GOT3 (cell line): ENCODE measurements around the gene ZNF487.
"Not testable (repeated sequence)": the region's sequence is repeated elsewhere in the genome, so short reads cannot be mapped to it uniquely, and the experiment has no call there.

Source experiments
- DNase-seq: peaks from one replicate; lab custom pipeline; 2025; ENCODE audit warnings: mixed read lengths; lab: John Stamatoyannopoulos, UW

ZNF487 gene

DNA sequence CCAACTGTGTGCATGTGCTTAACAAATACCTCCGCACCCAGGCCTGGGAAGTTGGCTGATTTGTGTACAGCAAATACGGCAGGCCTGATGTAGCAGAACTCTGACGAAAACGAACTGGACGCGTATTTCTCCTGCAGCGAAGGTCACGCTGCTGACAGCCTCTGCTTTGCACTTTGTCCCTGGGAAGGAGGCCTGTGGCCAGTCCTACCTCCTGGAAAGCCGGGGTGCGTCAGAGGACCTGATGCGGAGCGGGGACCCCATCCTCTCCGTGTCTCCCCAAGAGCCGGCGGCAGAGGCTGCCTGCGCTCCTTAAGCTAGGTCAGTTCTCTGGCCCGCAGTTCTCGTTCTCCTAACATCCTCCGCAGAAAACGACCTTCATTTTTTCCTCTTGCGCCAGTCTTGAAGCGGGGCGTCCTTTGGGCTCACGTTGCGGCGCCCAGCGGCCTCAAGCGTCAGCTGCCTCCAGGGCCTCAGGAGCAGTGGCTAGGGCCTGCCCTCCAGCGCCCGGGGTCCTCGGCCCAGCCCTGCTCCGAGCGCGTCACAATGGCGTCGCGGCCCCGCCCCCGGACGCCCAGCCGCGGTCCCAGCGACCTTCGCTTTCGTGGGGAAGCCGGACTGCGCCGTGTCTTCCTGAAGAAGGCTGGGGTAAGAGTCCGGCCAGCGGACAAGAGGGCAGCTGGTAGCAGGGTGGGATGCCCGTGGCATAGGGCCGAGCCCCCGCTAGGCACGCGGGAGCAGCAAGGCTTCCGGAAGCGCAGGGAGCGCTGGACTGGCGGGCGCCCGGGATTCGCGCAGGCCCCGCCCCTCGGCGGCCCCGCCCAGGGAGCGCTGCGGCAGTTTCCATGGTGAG is at the start of gene ZNF487:
TSS of gene ZNF487 (plus strand) at position 821 of the 850 bp plus-strand sequence. CDS start 38,703 bp downstream, outside the sequence.
- DNase-seq, result peak; percentile 74

DNA sequence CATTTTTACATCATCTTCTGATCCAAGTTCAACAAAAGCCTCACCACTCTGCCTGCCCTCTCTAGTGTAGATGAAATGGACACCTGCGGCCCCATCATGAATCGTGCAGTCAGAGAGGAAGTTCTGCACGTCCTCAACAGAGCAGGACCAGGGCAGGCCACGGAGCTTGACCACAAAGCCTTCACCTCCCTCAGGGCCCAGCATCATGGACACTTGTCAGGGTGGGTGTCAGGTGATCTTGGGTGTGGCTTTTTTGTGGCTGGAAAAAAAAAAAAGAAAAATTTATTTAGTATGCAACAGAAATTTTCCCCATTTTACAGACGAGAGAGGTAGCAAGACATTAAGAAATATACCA is 49.3 kb upstream of the ZNF487 start:
- no peak for DNase-seq

DNA sequence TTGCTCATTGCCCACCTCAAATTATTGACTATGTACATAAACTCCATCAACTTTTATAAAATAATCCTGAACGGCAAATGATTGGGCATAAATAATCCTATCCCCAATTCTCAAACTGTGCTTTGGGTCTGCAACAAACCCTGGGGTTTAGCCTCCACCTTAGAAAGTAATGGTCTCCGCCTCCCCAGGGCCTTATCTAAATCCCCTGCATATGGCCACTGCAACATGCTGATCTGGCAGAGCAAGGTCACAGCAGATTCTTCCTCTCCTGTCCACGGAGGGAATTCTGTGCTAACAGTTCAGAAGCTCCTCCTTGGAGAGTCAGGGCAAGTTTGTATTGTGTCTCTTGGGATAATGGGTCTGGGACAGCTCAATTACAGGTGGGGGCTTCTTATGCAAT is 47.0 kb upstream of the ZNF487 start:
- DNase-seq, result no peak

DNA sequence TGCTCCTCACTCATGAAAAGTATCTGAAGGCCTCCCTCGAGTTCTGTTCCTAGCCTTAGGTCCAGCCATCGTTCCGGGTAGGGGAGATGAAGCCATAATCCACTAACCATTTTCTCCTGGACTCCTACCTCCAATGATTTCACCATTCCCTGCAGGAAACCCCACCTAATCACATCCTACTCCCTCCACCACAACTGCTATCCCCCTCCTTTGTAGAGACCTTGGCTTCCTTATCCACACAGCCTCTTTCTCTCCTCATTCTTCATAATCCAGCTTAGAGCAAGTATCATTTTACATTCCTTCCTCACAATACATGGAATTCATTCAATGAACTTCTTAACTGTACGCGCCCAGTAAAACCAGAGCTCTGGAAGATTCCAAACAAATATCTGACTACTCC is 46.6 kb upstream of the ZNF487 start:
- no peak for DNase-seq

DNA sequence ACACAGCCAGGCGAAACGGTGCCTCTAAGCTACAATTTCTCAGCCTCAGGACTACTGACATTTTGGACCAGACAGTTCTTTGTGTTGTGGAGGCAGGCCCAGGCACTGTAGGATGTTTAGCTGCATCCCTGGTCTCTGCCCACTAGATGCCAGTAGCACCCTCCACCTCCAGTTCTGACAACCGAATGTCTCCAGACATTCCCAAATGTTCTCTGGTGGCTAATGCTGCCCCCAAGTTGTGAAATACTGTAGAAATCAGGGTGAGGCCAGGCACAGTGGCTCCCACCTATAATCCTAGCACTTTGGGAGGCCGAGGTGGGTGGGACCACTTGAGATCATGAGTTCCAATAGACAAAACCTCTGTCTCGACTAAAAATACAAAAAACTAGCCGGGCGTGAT is 46.2 kb upstream of the ZNF487 start:
- DNase-seq, result no peak

DNA sequence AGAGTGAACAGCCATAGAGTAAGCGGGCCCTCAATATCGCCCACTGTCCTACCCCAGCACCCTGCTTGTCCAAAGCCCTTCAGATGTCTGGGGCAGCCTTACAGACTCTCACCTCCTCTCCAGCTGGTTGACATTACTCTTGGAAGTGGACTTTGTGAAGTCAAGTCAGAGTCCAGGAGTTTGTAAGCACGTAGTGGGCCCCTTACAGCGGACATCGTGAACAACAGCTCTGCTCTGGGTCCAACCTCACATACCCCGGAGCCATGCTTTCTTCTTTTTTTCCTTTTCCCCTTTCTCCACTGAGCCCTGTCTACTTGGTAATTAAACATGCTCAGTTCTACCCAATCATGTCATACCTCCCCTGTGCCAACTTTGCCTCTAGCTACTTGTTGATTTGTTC is 45.4 kb upstream of the ZNF487 start:
- no peak for DNase-seq

DNA sequence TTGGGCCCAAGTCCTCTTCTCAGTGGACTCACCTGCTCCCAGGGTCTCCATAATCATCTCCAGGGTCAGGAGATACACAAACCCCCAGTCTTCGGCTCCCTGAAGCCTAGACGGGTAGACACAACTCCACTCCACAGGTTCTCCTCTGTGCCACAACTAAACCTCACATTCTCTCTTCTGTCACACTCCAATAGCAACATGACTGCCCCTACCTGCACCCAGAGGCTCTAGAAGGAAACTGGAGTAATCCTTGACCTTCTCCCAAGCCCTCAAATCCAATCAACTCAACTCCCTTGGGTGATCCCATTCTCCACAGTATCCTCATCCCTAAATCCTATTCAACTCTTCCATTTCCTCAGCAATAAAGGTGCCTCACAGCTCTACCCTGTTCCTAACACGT is 44.2 kb upstream of the ZNF487 start:
- no peak for DNase-seq

DNA sequence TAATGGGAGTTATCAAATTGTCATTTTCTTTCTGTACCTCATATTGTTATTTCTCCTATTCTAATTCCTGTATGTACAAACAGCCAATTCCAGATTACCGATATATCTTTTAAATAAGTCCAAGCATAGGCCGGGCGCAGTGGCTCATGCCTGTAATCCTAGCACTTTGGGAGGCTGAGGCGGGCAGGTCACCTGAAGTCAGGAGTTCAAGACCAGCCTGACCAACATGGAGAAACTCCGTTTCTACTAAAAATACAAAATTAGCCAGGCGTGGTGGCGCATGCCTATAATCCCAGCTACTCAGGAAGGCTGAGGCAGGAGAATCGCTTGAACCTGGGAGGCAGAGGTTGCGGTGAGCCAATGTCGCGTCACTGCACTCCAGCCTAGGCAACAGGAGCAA is 43.7 kb upstream of the ZNF487 start:
- not testable (repeated sequence) for DNase-seq

DNA sequence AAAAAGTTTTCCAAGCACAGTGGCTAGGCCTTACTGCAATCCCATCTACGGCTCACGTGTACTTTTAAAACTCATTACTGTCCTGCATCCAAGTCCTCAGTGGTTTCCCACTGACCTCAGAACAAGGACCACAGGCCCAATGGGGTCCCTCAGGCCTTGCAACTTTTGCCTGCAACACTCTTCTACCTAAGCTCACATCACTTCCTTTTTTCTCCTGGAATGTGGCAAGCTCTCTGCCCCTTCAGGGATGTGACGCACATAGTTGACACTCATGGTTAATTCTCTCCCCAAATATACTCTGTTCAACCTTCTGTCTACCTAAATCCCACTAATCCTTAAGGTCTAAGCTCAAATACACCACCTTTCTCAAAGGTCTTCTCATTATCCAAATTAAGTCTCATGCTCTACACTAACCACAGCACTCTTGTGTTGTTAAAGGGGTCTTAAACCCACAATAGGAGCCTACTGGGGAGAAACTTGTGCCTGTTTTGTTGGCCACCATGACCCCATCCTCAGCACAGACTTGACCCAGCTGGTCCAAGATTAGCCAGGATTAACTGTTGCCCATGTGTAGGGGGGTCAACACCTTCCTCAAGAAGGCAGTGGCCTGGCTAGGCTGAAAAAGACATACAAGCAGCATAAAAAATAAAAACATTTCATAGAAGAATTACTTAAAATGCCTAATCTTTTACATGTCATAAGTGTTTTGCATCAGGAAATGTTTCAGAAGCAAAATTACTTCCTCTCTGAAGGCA is 43.1 kb upstream of the ZNF487 start:
- DNase-seq, result no peak

DNA sequence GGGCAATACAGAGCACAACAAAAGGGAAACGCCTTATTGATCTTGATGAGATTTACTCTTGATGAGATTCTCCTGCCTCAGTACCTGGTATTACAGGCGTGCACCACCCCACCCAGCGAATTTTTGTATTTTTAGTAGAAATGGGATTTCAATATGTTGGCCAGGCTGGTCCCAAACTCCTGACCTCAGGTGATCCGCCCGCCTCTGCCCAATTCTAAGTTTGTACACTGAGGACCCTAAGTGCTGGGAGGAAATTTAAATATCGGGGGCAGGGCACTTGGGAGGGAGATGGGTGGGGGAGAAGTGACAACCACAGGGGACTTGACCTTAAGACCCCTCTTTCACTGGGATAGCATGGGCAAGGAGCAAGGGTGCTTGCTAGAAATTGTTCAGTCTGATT is 42.0 kb upstream of the ZNF487 start:
- DNase-seq, result no peak

DNA sequence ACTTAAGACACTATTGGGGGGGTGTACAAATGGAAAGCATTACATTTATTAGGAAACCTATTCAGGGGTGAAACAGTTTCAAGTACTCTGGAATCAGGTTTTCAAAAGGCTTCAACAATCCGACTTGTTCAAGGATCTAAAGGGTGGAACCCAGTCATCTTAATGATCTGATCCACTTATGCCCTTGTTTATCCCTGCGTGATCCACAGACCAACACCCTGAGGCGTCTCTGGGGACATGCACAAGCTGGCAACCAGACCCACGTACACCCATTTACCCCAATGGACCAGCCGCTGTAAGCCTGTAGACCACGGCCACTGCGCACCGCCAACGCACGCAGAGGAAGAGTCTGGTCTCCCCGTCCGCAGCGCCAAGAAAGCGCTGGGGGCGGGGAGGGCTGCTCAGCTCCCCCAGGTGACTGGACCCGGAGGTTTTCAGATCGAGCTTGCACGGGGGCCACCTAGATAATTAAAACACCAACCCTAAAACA is 41.3 kb upstream of the ZNF487 start:
- DNase-seq, result no peak

DNA sequence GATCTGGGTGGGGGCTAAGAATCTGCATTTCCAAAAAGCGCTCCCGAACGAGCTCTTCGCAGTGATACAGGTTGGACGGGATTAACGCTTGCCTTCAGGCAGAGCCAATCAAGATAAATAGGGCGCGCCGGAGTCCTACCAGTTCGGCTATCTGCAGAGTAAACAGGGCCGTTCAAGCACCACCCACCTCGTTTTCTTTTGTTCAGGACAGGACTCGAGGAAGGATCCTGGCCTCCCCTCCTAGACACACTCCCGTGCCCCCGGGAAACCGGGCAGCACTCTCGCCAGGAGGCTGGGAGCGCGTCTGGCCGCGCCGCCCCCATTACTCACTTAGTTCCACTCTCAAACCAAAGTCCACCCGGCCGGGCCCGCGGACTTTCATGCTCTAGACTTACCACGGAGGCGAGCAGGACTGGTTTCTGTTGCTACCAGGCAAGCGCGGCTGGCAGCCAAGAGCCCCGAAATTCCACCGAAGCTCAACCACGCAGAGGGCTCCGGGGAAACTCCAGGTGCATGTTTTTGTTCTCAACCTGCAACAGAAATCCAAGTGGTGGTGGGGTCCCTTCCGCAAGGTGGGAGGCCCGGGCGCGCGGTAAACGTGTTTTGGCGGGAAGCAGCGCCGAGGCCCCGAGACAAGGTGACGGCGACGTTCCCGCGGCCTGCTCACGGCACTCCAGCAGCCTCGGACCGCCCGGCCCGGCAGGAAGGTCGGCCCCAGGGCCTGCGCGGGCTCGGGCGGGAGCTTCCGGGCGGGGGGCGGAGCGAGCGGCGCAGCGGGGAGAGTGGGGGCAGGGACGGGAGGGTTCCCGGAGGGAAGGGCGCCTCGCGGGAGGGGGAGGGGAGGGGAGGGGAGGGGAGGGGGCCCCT is 40.6 kb upstream of the ZNF487 start:
- DNase-seq, result peak; percentile 13

DNA sequence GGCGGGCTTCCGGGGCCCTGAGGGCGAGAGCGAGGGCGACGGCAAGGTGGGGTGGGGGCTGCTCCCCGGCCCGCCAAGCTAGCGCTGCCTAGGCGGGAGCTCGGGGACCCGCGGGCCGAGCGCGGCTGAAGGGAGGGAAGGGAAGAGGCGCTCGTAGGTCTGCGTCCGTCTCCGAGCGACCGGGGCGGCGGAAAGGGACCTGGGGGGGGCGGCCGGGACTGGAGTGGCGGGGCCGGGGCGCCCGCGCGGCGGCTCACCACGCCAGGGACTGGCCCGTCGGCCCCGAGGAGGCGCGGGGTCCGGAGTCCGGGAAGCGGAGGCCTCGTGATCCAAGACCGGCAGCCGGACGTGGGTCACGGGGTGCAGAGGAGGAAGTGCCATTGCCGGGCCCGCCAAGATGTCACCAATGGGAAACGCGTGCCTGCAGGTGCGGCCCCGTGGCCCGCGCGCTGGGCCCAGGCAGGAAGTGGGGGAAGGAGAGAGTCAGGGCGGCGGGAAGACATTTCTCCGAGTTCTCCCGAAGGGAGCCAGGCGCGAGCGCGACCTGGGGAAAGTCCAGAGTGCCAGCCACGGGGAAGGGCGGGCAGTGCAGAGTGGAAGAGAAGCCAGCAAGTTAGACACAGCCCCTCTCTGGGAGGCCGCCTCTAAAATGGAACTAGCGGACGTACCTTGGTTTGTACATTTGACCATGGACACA is 39.8 kb upstream of the ZNF487 start:
- DNase-seq, result peak; percentile 21

DNA sequence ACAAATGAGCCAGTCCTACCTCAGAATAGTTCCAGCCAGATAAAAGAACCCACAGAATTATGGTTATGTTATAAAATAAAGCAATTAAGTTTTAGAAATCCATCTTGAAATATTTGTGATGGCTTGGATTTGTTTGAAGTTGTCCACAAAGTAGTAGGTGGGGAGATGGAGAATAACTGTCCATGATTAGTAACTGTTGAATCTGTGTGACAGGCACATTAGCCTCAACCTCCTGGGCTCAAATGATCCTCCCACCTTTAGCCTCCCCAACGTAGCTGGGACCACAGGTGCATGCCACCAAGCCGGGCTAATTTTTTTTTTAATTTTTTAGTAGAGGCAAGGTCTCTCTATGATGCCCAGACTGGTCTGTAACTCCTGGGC is 38.0 kb upstream of the ZNF487 start:
- DNase-seq, result no peak

DNA sequence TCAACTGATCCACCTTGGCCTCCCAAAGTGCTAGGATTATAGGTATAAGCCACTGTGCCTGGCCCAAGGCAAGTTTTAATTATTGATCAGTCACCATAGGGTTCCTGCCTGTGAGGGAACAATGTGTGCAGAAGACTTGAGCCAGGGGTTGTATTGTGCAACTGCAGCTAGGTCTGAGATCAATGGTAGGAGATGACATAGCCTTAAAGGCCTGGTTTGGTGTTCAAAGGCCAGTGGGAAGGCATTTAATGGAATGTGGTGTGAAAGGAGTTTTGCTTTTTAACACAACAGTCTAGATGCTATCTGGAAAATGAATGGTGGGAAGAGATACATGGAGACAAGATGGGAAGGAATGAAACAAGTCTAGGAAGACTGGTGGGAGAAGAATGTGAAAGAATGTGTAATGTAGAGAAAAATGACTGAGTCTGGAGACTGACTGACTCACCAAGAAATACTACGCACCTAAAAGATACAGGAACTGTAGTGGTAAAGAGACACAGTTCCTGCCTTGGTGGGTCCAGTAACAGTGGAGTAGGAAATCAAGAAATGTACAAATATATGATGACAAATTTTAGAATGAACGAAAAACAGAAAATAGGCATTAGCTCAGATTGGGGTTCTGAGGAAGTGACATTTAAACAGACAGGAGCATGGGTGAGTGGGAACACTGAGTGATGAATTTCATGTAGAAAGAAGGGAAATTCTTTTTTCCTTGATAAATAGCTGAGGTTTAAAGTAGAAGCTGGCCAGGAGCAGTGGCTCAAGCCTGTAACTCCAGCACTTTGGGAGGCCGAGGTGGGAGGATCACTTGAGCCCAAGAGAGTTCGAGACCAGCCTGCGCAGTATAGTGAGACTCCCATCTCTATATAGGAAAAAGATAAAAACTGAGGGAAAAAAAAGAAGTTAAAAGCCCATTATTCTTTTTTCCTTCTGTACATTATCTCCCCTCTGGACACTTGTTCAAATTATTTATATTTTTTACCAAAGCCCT is 37.3 kb upstream of the ZNF487 start:
- no peak for DNase-seq

DNA sequence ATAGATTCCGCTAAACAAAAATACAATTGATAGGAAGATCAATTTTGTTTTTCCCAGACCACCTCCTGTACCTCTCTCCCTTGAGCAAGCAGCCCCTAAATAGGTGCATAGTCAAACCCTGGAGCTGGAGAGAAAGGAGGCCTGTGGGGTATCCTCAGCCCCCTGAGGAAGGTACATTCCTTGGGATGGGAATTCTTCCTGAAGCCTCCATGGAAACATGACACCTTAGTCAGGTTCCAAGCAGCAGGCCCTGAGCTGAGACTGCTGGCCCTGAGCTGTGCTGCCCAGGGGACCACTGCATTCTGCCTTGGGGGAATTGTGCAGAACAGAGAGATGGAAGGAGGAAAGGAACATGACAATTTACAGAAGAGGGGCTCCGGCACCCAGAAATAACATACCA is 35.3 kb upstream of the ZNF487 start:
- no peak for DNase-seq

DNA sequence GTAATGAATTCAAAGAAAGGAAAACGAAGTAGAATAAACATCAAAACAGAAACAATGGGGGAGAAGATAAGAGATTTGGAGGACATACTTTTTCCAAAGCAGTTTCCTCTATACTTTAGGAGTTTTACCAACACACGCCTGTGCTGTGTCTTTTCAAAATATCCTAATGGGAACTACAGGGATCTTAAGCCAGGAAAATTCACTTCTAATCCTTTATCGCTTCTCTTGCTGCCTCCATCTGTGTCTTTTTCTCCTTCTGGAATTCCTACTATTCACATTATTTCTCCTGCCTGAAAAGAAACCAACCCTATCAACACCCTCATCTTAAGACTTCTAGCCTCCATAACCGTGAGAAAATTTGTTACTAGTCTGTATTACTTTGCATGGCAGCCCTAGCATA is 34.7 kb upstream of the ZNF487 start:
- no peak for DNase-seq

DNA sequence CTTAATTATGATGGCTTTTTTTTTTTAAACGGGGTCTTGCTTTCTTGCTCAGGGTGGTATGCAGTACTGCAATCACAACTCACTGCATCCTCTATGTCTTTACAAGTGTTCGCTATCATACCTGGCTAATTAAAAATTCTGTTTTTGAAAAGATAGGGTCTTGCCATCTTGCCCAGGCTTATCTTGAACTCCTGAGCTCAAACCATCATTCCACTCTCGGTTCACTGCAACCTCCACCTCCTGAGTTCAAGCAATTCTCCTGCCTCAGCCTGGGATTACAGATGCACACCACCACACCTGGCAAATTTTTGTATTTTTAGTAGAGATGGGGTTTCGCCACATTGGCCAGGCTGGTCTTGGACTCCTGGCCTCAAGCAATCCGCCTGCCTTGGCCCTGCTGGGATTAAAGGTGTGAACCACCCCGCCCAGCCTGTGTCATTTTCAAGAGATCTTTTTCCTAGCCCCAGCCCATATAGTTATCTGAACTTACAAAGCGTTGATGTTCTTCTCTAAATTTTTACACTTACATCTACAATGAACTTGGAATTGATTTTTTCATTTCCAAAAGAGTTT is 33.9 kb upstream of the ZNF487 start:
- no peak for DNase-seq

DNA sequence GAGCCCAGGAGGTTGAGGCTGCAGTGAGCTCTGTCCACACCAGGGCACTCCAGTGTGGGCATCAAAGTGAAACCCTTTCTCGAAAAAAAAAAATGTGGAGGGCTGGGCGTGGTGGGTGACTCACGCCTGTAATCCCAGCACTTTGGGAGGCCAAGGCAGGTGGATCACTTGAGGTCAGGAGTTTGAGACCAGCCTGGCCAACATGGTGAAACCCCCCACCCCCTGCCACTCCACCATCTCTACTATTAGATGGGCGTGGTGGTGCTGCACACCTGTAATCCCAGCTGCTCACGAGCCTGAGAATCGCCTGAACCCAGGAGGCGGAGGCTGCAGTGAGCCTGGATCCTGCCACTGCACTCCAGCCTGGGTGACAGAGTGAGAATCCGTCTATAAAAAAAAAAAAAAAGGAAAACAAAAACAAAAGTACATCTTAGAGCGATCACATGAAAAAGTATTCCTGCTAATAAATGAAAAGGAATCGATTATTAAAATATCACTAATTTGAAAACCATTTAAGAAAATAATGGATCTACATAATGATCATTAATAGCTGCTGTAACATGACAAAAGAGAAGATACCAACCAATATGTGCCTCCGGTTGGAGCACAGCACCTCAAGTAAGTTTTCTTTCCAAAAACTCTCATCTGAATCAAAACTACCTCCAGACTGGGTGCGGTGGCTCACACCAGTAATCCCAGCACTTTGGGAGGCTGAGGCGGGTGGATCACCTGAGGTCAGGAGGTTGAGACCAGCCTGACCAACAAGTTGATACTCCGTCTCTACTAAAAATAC is 32.8 kb upstream of the ZNF487 start:
- no peak for DNase-seq
